ENCODE measurements around the gene ZBTB40. TPM values are rescaled to one million over a fixed set of nuclear protein-coding genes. Genes with fewer than 3 reads are reported as not detected.

Gene ZBTB40
- total and polyA plus RNA-seq, 2 experiments from 2014 or later, result 7.3 to 18.1 TPM

GRCh38 chr1:22406722-22407495 lies 44.7 kb upstream of the ZBTB40 start:
- no peak overlapping the region for H2AFZ ChIP-seq
- TF ChIP-seq EZH2phosphoT487 (IDR thresholded peaks at IDR 0.05; ENCODE audit: low read depth, severe bottlenecking, unreplicated experiment), result no peak
- no peak for TF ChIP-seq CTCF (IDR thresholded peaks at IDR 0.05; ENCODE audit: poor library complexity)
- TF ChIP-seq EZH2 (IDR thresholded peaks at IDR 0.05; ENCODE audit: borderline replicate concordance), result no peak
- no peaks in the 10 kb centered on the region for H4K20me1 ChIP-seq (ENCODE audit: insufficient read depth, poor library complexity, severe bottlenecking)
- peaks cover 7% of the 10 kb centered on the region for H3K27me3 ChIP-seq
- H3K36me3 ChIP-seq (replicated peaks; ENCODE audit: insufficient read depth, low read depth), result no peaks in the 10 kb centered on the region
- H3K27ac ChIP-seq, result no peak overlapping the region
- no peaks in the 10 kb centered on the region for H3K9me2 ChIP-seq (replicated peaks; ENCODE audit: insufficient read depth)
- 84% methylated on average over 13 of the region's 13 CpGs for WGBS (ENCODE audit: low lambda C conversion rate, missing lambda C conversion rate)
- H3K79me2 ChIP-seq, result no peaks in the 10 kb centered on the region
- no peak overlapping the region for H3K4me3 ChIP-seq
- no peaks in the 10 kb centered on the region for H3K9me3 ChIP-seq (ENCODE audit: low read depth)
- DNase-seq (ENCODE audit: low spot score), result no peak
- H3K4me1 ChIP-seq (ENCODE audit: insufficient read depth), result peaks cover 8% of the 10 kb centered on the region
- no peak overlapping the region for H3K4me2 ChIP-seq

- Histone ChIP-seq H3K27me3 (peaks cover 7% of the 10 kb centered on the region), H3K79me2 (no peaks in the 10 kb centered on the region), H2AFZ (no peak overlapping the region), H3K9me3 (ENCODE audit: low read depth) (no peaks in the 10 kb centered on the region), H3K4me3 (no peak overlapping the region), H3K27ac (no peak overlapping the region), H4K20me1 (ENCODE audit: insufficient read depth, poor library complexity, severe bottlenecking) (no peaks in the 10 kb centered on the region), H3K4me2 (no peak overlapping the region), H3K4me1 (ENCODE audit: insufficient read depth) (peaks cover 18% of the 10 kb centered on the region), H3K9me2 (replicated peaks; ENCODE audit: insufficient read depth) (no peaks in the 10 kb centered on the region), H3K36me3 (replicated peaks; ENCODE audit: insufficient read depth, low read depth) (no peaks in the 10 kb centered on the region)
- DNase-seq (ENCODE audit: low spot score), result no peak
- 33% methylated on average over 3 of the region's 3 CpGs for WGBS (ENCODE audit: low lambda C conversion rate, missing lambda C conversion rate)
- TF ChIP-seq EZH2phosphoT487 (IDR thresholded peaks at IDR 0.05; ENCODE audit: low read depth, severe bottlenecking, unreplicated experiment), result no peak
- TF ChIP-seq EZH2 (IDR thresholded peaks at IDR 0.05; ENCODE audit: borderline replicate concordance), result no peak
- TF ChIP-seq CTCF (IDR thresholded peaks at IDR 0.05; ENCODE audit: poor library complexity), result no peak
Observed at GRCh38 chr1:22408230-22408629, 43.4 kb upstream of the ZBTB40 start.

GRCh38 chr1:22410401-22410800 lies 41.2 kb upstream of the ZBTB40 start:
- Histone ChIP-seq H3K4me1 (ENCODE audit: insufficient read depth) (peaks cover 34% of the 10 kb centered on the region), H3K79me2 (no peaks in the 10 kb centered on the region), H2AFZ (no peak overlapping the region), H3K36me3 (replicated peaks; ENCODE audit: insufficient read depth, low read depth) (no peaks in the 10 kb centered on the region), H3K27ac (no peak overlapping the region), H3K9me3 (ENCODE audit: low read depth) (no peaks in the 10 kb centered on the region), H3K4me3 (no peak overlapping the region), H3K4me2 (no peak overlapping the region), H4K20me1 (ENCODE audit: insufficient read depth, poor library complexity, severe bottlenecking) (no peaks in the 10 kb centered on the region), H3K9me2 (replicated peaks; ENCODE audit: insufficient read depth) (no peaks in the 10 kb centered on the region), H3K27me3 (no peaks in the 10 kb centered on the region)
- WGBS (ENCODE audit: low lambda C conversion rate, missing lambda C conversion rate), result 98% methylated on average over 3 of the region's 3 CpGs
- no peak for DNase-seq (ENCODE audit: low spot score)
- TF ChIP-seq EZH2phosphoT487 (IDR thresholded peaks at IDR 0.05; ENCODE audit: low read depth, severe bottlenecking, unreplicated experiment) (no peak), EZH2 (IDR thresholded peaks at IDR 0.05; ENCODE audit: borderline replicate concordance) (no peak), CTCF (IDR thresholded peaks at IDR 0.05; ENCODE audit: poor library complexity) (no peak)

All from hepatocyte (in vitro differentiated cells).